H1 (cell line): ENCODE measurements around the gene ZNF212. TPM values are rescaled to one million over a fixed set of nuclear protein-coding genes. Genes with fewer than 3 reads are reported as not detected.

Experiments used
- CTCF ChIA-PET: fragments of 300-600 bp; sonication (Branson Sonifier 250); formaldehyde crosslinking; loops from one replicate; lab custom pipeline; 2021; ENCODE audit not compliant: partially characterized antibody; lab: Charles Lee
- POLR2A ChIA-PET: fragments of 300-600 bp; sonication (Branson Sonifier 250); formaldehyde crosslinking; loops from one replicate; lab custom pipeline; 2021; ENCODE audit warnings: inconsistent platforms; ENCODE audit not compliant: partially characterized antibody; lab: Charles Lee
- DNase-seq, 2 experiments: peaks; one replicate each; pipeline versions ENCODE4 v3.0.0 to v3.0.0-alpha.2; 2010 to 2022; ENCODE audit warnings: low spot score in 2 of 2, low read depth in 1 of 2, mixed read lengths in 1 of 2
- FAIRE-seq: peaks from 2 replicates; lab custom pipeline; 2011; peaks lifted over from hg19 to GRCh38; lab: Jason Lieb, UNC
- H2AFZ ChIP-seq: 2 replicates; pipeline ENCODE4 v1.8.1; 2012; ENCODE audit warnings: low read length, inconsistent platforms
- H2AK5ac ChIP-seq: 2 replicates; pipeline ENCODE4 v1.6.1; 2013; ENCODE audit warnings: low read depth, low read length
- H2BK120ac ChIP-seq: replicated peaks from 2 replicates; pipeline ENCODE3; 2013; ENCODE audit warnings: low read depth, low read length, inconsistent platforms
- H2BK12ac ChIP-seq: 2 replicates; pipeline ENCODE4 v1.6.1; 2013; ENCODE audit warnings: low read depth, low read length
- H2BK15ac ChIP-seq: 2 replicates; pipeline ENCODE4 v1.6.1; 2013; ENCODE audit warnings: low read length
- H2BK20ac ChIP-seq: 2 replicates; pipeline ENCODE4 v1.6.1; 2013; ENCODE audit warnings: low read length
- H2BK5ac ChIP-seq: 2 replicates; pipeline ENCODE4 v1.6.1; 2013; ENCODE audit warnings: low read depth, low read length
- H3K14ac ChIP-seq: 2 replicates; pipeline ENCODE4 v1.6.1; 2013; ENCODE audit warnings: inconsistent platforms; ENCODE audit not compliant: insufficient read length
- H3K18ac ChIP-seq: 2 replicates; pipeline ENCODE4 v1.6.1; 2013; ENCODE audit warnings: low read length; ENCODE audit errors: extremely low read depth
- H3K23ac ChIP-seq: 2 replicates; pipeline ENCODE4 v1.6.1; 2013; ENCODE audit warnings: inconsistent platforms; ENCODE audit not compliant: insufficient read length
- H3K23me2 ChIP-seq: 2 replicates; pipeline ENCODE4 v1.6.1; 2013; ENCODE audit warnings: low read depth, low read length
- H3K27ac ChIP-seq: 2 replicates; pipeline ENCODE4 v1.6.1; 2011; ENCODE audit warnings: low read depth, low read length, inconsistent platforms
- H3K27me3 ChIP-seq, 4 experiments: replicated peaks in 1 of 4; 1 replicate in 1 of 4; 2 replicates in 3 of 4; pipeline versions ENCODE4 v1.6.1 to v1.8.1; 2011 to 2013; ENCODE audit warnings: low read length in 3 of 4, mild to moderate bottlenecking in 3 of 4, inconsistent platforms in 2 of 4, mixed read lengths in 2 of 4, moderate library complexity in 1 of 4; ENCODE audit not compliant: control insufficient read depth in 3 of 4, insufficient read depth in 3 of 4; ENCODE audit errors: extremely low read depth in 1 of 4
- H3K36me3 ChIP-seq, 4 experiments: 2 replicates each; pipeline versions ENCODE4 v1.6.1 to v1.8.1; 2011 to 2013; ENCODE audit warnings: mild to moderate bottlenecking in 4 of 4, low read length in 3 of 4, moderate library complexity in 2 of 4, control low read depth in 1 of 4, inconsistent platforms in 1 of 4; ENCODE audit not compliant: insufficient read depth in 4 of 4, control insufficient read depth in 2 of 4
- H3K4ac ChIP-seq: replicated peaks from 2 replicates; pipeline ENCODE3; 2013; ENCODE audit warnings: low read length, low read depth, mixed read lengths, inconsistent platforms; ENCODE audit not compliant: insufficient read length
- H3K4me1 ChIP-seq, 4 experiments: replicated peaks in 1 of 4; 1 replicate in 1 of 4; 2 replicates in 3 of 4; pipeline versions ENCODE4 v1.6.1 to v1.8.1; 2011 to 2013; ENCODE audit warnings: low read length in 3 of 4, inconsistent platforms in 2 of 4, mixed read lengths in 1 of 4; ENCODE audit not compliant: insufficient read depth in 4 of 4, control insufficient read depth in 3 of 4
- H3K4me2 ChIP-seq, 2 experiments: 2 replicates each; pipeline versions ENCODE4 v1.6.1 to v1.8.1; 2011 to 2013; ENCODE audit warnings: low read depth in 2 of 2, low read length in 2 of 2, control low read depth in 1 of 2, inconsistent platforms in 1 of 2, mild to moderate bottlenecking in 1 of 2; ENCODE audit not compliant: insufficient read depth in 1 of 2
- H3K4me3 ChIP-seq, 4 experiments: fragments of 200-600, 300-600 bp in 1 of 4; sonication (generic), shearing (Covaris generic), sonication (Bioruptor Twin) in 1 of 4; 2 replicates each; pipeline versions ENCODE4 v1.5.1 to v1.8.1; 2011 to 2016; ENCODE audit warnings: low read length in 4 of 4, low read depth in 3 of 4, control low read depth in 2 of 4, inconsistent platforms in 2 of 4, mild to moderate bottlenecking in 2 of 4, mixed read lengths in 1 of 4, moderate library complexity in 1 of 4; ENCODE audit not compliant: insufficient read depth in 2 of 4; ENCODE audit errors: extremely low read depth in 1 of 4
- H3K56ac ChIP-seq: replicated peaks from 2 replicates; pipeline ENCODE3; 2013; ENCODE audit warnings: low read depth, mild to moderate bottlenecking, mixed read lengths, low read length, inconsistent platforms; ENCODE audit not compliant: insufficient read length
- H3K79me1 ChIP-seq: 2 replicates; pipeline ENCODE4 v1.6.1; 2013; ENCODE audit warnings: low read depth, low read length, control low read depth
- H3K79me2 ChIP-seq, 2 experiments: 2 replicates each; pipeline versions ENCODE4 v1.6.1 to v1.8.1; 2012 to 2013; ENCODE audit warnings: low read length in 2 of 2, mild to moderate bottlenecking in 2 of 2, inconsistent platforms in 1 of 2; ENCODE audit not compliant: insufficient read depth in 2 of 2, control insufficient read depth in 1 of 2
- H3K9ac ChIP-seq, 4 experiments: replicated peaks in 1 of 4; 1 replicate in 1 of 4; 2 replicates in 3 of 4; pipeline versions ENCODE4 v1.6.1 to v1.8.1; 2011 to 2013; ENCODE audit warnings: low read depth in 3 of 4, low read length in 3 of 4, control low read depth in 2 of 4, mild to moderate bottlenecking in 2 of 4, moderate library complexity in 2 of 4, inconsistent platforms in 1 of 4; ENCODE audit errors: extremely low read depth in 1 of 4
- H3K9me3 ChIP-seq, 2 experiments: 2 replicates each; pipeline versions ENCODE4 v1.6.1 to v1.8.1; 2012 to 2013; ENCODE audit warnings: mild to moderate bottlenecking in 2 of 2, moderate library complexity in 2 of 2, control low read depth in 1 of 2, inconsistent platforms in 1 of 2, low read depth in 1 of 2, low read length in 1 of 2, mixed read lengths in 1 of 2; ENCODE audit not compliant: insufficient read depth in 2 of 2
- H4K20me1 ChIP-seq, 2 experiments: replicated peaks in 1 of 2; 2 replicates each; pipeline versions ENCODE3 to v1.8.1; 2011 to 2013; ENCODE audit warnings: inconsistent platforms in 2 of 2, low read length in 2 of 2, mild to moderate bottlenecking in 1 of 2; ENCODE audit not compliant: insufficient read depth in 2 of 2, control insufficient read depth in 1 of 2
- H4K5ac ChIP-seq: 2 replicates; pipeline ENCODE4 v1.6.1; 2013; ENCODE audit warnings: low read length, low read depth, mixed read lengths, inconsistent platforms; ENCODE audit not compliant: insufficient read length
- H4K8ac ChIP-seq: 2 replicates; pipeline ENCODE4 v1.8.0; 2013; ENCODE audit warnings: mild to moderate bottlenecking, moderate library complexity, low read length, inconsistent platforms; ENCODE audit not compliant: insufficient read depth; ENCODE audit errors: extremely low read depth
- H4K91ac ChIP-seq: replicated peaks from 2 replicates; pipeline ENCODE3; 2013; ENCODE audit warnings: low read length, mixed read lengths, inconsistent platforms; ENCODE audit not compliant: insufficient read length
- CEBPB ChIP-seq: IDR thresholded peaks from 2 replicates; pipeline ENCODE4 v1.6.1; 2012; ENCODE audit warnings: low read depth, low read length
- HDAC2 ChIP-seq, 2 experiments: fragments of 300-600 bp in 1 of 2; sonication (generic) in 1 of 2; IDR thresholded peaks; 2 replicates each; pipeline ENCODE4 v1.6.1; 2011 to 2012; ENCODE audit warnings: low read depth in 2 of 2, low read length in 2 of 2, mild to moderate bottlenecking in 2 of 2, moderate library complexity in 2 of 2, borderline replicate concordance in 1 of 2, inconsistent platforms in 1 of 2
- HDAC6 ChIP-seq: IDR thresholded peaks from one replicate; pipeline ENCODE4 v1.7.1; 2012; ENCODE audit warnings: low read depth, mild to moderate bottlenecking, inconsistent platforms, low read length, moderate library complexity
- KDM1A ChIP-seq: fragments of 200-600, 300-600 bp; sonication (generic); IDR thresholded peaks from 2 replicates; pipeline ENCODE4 v1.7.1; 2016; ENCODE audit warnings: mild to moderate bottlenecking, low read length, borderline replicate concordance
- NANOG ChIP-seq: IDR thresholded peaks from 2 replicates; pipeline ENCODE4 v1.6.1; 2011; ENCODE audit warnings: low read length, low read depth, mild to moderate bottlenecking, inconsistent platforms; ENCODE audit not compliant: insufficient read depth, poor library complexity, severe bottlenecking
- PHF8 ChIP-seq: fragments of 200-600 bp; sonication (generic); conservative IDR thresholded peaks from 2 replicates; pipeline ENCODE4 v1.7.1; 2012; ENCODE audit warnings: low read depth, mild to moderate bottlenecking, inconsistent platforms, low read length, moderate library complexity
- POLR2AphosphoS5 ChIP-seq: IDR thresholded peaks from 2 replicates; pipeline ENCODE4 v1.6.1; 2011; ENCODE audit warnings: low read depth, low read length
- RAD21 ChIP-seq, 2 experiments: IDR thresholded peaks in 1 of 2; conservative IDR thresholded peaks in 1 of 2; 2 replicates each; pipeline ENCODE4 v1.6.1; 2011; ENCODE audit warnings: low read depth in 2 of 2, low read length in 2 of 2, improper control_type of control experiment in 1 of 2, inconsistent platforms in 1 of 2, mild to moderate bottlenecking in 1 of 2, moderate library complexity in 1 of 2
- SAP30 ChIP-seq: fragments of 300-600 bp; sonication (generic); IDR thresholded peaks from 2 replicates; pipeline ENCODE4 v1.7.1; 2012; ENCODE audit warnings: low read length, moderate library complexity, mild to moderate bottlenecking, inconsistent platforms; ENCODE audit not compliant: insufficient read depth, insufficient replicate concordance
- SIRT6 ChIP-seq: IDR thresholded peaks from one replicate; pipeline ENCODE4 v1.7.1; 2012; ENCODE audit warnings: low read length, inconsistent platforms
- USF2 ChIP-seq: IDR thresholded peaks from 2 replicates; pipeline ENCODE4 v1.6.1; 2011; ENCODE audit warnings: low read length, improper control_type of control experiment
- ZNF274 ChIP-seq: IDR thresholded peaks from 2 replicates; pipeline ENCODE4 v1.7.0; 2012; ENCODE audit warnings: low read length, borderline replicate concordance; ENCODE audit errors: extremely low read depth
- WGBS, 2 experiments: shearing (Covaris generic) in 1 of 2; methylation state at CpG; one replicate each; pipeline versions ENCODE4 v1.1.6 to v1.1.7; 2013 to 2015; ENCODE audit warnings: low lambda C conversion rate in 2 of 2, mixed read lengths in 2 of 2, inconsistent platforms in 1 of 2, low coverage in 1 of 2, missing lambda C conversion rate in 1 of 2; ENCODE audit not compliant: insufficient replicate concordance in 2 of 2, insufficient coverage in 1 of 2, insufficient read length in 1 of 2; ENCODE audit errors: extremely low coverage in 1 of 2, missing lambda C conversion rate in 1 of 2; 5-methylcytosine and 5-hydroxymethylcytosine counted together
- polyA plus RNA-seq, 7 experiments: library from polyadenylated mRNA; depleted of rRNA in 3 of 7; stranded (reverse) in 5 of 7; unstranded in 2 of 7; fragments of >200 nt in 5 of 7; fragments of 200-250 nt in 2 of 7; gene quantifications; 1 replicate in 5 of 7; 2 replicates in 1 of 7; 4 replicates in 1 of 7; pipeline versions ENCODE4 v1.2.1 to v1.2.3, GENCODE V29; 2011 to 2013; ENCODE audit warnings: missing spikeins in 2 of 7, mixed read lengths in 2 of 7
- total RNA-seq: library from RNA; stranded (reverse); fragmentation: NEBNext Ultra II Directional; extraction: Animal tissue kit (Norgen Biotek cat#: 25700); gene quantifications from 2 replicates; pipeline ENCODE4 v1.2.1, GENCODE V29; 2021

Gene ZNF212
- total and polyA plus RNA-seq, 2 of the 8 experiments (the other 6 are each of a cell fraction or from before 2014, with no cell fraction given): 6.7 to 19.3 TPM

DNA sequence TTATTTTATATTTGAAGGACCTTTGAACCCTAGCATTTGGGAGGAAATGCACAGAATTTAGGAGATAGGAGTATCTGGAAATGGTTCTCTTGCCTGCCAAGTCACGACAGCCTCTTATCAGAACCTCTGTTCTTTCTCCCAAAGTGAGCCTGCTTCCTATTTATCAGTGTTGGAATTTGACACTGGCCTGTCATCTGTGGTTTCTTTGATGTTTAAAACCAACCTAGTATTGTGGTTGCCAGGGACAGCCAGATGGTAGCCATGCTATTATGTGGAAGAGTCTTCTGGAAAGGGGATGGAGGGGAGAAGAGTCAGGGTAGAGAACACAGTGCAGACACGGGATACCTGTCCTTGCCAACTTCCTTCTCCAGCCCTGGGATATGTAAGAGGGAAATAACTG is 23.0 kb upstream of the ZNF212 start:
- POLR2A ChIA-PET: interaction anchor here (2.0 to 2.3 kb wide), 2 partner anchors 14 to 21 kb away, joined by 5 to 6 read pairs; partner anchors contain the start of gene ZNF282
- WGBS, 2 experiments: 92% methylated on average over 2 of the region's 2 CpGs; no CpG with 5 or more reads in 1 of the 2 experiments
- Histone ChIP-seq H3K23ac (no peak overlapping the region), H3K36me3 (peaks cover 21 to 82% (median 47%) of the 10 kb centered on the region in 4 experiments), H3K79me2 (no peaks in the 10 kb centered on the region), H3K27me3 (no peaks in the 10 kb centered on the region), H3K79me1 (peaks cover 2% of the 10 kb centered on the region), H3K18ac (no peak overlapping the region), H2BK20ac (no peak overlapping the region), H3K4me1 (no peaks in the 10 kb centered on the region), H4K20me1 (peaks cover 0 to 2% of the 10 kb centered on the region in 2 experiments), H4K8ac (no peak overlapping the region), H3K4me3 (no peak overlapping the region), H2BK12ac (no peak overlapping the region), H3K23me2 (no peaks in the 10 kb centered on the region), H3K56ac (no peak overlapping the region), H4K91ac (no peak overlapping the region), H3K9ac (no peak overlapping the region), H4K5ac (no peak overlapping the region), H3K27ac (no peak overlapping the region), H3K14ac (no peak overlapping the region), H2BK5ac (no peak overlapping the region), H2BK120ac (no peak overlapping the region), H2BK15ac (no peak overlapping the region), H2AFZ (no peak overlapping the region), H2AK5ac (no peak overlapping the region), H3K4me2 (no peak overlapping the region), H3K9me3 (no peaks in the 10 kb centered on the region), H3K4ac (no peak overlapping the region)
- CTCF ChIA-PET: no interaction called here
- DNase-seq (no peak), FAIRE-seq (no peak)
- TF ChIP-seq KDM1A (no peak), CEBPB (no peak), SIRT6 (no peak), PHF8 (no peak), RAD21 (IDR thresholded peaks at IDR 0.05 in 1 of 2, conservative IDR thresholded peaks at IDR 0.05 in 1 of 2; ENCODE audit: low read depth in 2 of 2, low read length in 2 of 2) (no peak), SAP30 (no peak), NANOG (no peak), ZNF274 (no peak), HDAC6 (no peak), POLR2AphosphoS5 (no peak), USF2 (no peak), HDAC2 (IDR thresholded peaks at IDR 0.05; ENCODE audit: borderline replicate concordance in 1 of 2, low read depth in 2 of 2, low read length in 2 of 2) (no peak)
